Measurements from ENCODE around the gene TP63.

TP63 gene

GRCh38 chr3:189824629-189825312, 193.6 kb downstream of the TP63 start:
- DNase-seq = no peak

DNA sequence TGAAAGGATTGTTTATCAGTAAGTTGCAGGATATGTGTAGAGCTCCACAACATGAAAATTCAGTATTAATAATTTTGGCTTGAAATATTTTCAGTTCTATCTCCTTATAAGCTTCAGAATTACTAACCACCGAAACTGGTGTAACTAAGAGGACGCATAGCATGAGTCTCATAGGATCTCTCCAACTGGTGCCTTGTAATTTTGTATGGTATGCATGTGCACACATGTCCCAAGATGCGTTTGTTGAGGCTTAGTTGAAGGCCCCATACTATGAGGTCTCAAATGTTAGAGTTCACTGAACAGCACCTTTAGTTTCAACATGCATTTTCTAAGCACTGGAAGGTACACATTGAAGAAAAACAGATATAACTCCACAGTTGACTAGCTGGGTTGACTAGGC, 195.4 kb downstream of the TP63 start:
- DNase-seq = no peak

DNA sequence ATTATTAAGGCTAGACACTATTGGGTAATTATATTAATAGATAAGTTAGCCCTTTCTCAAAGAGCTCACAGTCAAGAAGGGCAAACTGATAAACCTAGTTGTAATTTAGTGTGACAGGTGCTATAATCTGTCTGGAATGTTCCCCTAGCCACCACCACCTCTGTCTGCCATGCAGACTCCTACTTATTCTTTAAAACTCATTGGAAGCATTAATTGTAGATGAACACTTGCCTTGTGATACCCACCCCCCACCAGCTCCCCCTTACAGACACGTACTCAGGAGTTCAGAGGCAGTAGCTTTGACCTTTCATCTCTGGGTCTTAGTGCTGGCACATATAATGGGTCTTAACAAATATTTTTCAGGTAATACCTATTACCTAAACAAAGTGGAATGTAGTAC, 195.9 kb downstream of the TP63 start:
- no peak for DNase-seq

GRCh38 chr3:189830401-189830800, 199.2 kb downstream of the TP63 start:
- DNase-seq = no peak

GRCh38 chr3:189833266-189833665, 202.1 kb downstream of the TP63 start:
- no peak for DNase-seq

- no peak for DNase-seq
These were observed 202.8 kb downstream of the TP63 start for GRCh38 chr3:189833996-189834395.

- no peak for DNase-seq
These were observed 203.3 kb downstream of the TP63 start for GRCh38 chr3:189834462-189834861.

GRCh38 chr3:189836795-189837194, 205.6 kb downstream of the TP63 start:
- DNase-seq = no peak

DNA sequence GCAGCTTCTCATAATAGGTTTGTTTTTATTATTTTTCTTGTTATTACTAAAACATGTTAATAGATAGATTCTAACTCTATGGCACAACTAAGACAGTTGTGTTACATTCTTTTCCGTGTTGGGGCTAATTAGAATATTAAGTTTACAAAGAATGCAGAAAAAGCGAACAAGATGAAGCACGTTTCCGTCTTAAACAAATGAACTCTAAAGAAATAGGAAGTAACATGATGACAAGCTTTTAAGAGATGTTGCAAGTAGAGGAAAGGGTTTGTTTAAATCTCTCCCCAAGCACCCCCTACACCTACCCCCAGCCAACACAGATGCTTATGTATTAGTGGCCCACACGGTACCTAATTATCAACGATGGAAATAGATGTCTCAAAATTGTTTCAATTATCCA, 207.1 kb downstream of the TP63 start:
- no peak for DNase-seq

GRCh38 chr3:189839576-189839975, 208.4 kb downstream of the TP63 start:
- no peak for DNase-seq

DNA sequence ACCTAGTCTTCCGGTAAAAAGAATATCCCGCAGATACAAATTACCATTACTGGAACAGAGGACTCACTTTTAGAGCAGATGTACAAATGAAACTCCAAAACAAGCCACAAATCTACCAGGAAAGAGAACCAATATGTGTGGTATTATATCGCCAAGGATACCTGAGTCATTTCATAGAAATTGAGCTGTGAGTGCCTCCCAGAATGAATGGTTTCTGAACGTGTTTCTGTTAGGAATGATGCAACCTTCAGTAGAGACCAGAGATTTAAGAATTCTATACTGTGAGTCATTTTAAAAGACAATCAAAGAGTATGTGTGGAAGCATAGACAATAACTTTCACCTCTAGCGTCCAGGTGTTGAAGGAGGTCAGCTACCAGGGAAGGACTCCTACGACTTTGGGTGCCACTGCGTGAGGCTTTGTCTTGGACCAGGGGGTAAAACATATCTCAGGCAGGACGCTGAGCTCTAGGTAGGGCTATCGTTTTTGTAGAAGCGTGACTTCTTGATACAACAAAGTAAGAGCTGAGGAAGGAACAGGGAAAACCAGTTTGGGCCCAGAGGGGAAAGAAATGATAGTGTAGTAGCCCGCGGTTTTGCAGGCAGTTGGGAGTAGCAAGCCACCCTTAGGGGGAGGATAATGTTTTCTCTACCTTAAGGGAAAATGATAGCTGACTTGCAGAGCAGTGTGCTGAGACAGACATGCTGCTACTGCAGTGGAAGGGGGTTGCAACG, 210.4 kb downstream of the TP63 start:
- no peak for DNase-seq

- DNase-seq = no peak
These were observed 211.8 kb downstream of the TP63 start for GRCh38 chr3:189842681-189843602.

GRCh38 chr3:189845069-189845468, 213.9 kb downstream of the TP63 start:
- no peak for DNase-seq

GRCh38 chr3:189848395-189849040, 217.3 kb downstream of the TP63 start:
- no peak for DNase-seq

GRCh38 chr3:189849262-189849661, 218.1 kb downstream of the TP63 start:
- DNase-seq = no peak

- no peak for DNase-seq
These were observed 220.5 kb downstream of the TP63 start for GRCh38 chr3:189851682-189852081.

- DNase-seq = no peak
These were observed 222.7 kb downstream of the TP63 start for GRCh38 chr3:189853906-189854305.

DNA sequence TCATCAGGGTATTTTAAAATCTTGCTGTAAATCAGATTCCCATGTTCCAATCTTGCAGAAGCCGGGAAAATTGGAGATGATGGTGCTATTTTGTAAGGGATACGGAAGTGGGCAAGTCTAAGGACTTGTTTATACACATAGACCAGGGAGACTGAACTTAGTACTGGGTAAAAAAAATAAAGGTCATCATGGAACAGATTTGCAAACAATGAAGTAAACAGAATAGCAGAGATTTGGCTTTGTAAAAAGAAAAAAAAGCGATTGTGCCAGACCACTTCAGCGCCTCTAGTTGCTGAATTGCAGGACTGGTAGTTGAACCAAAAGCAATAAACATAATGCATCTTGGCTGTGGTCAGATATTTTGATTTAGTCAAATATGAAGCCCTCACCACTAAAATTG, 229.1 kb downstream of the TP63 start:
- DNase-seq = no peak

DNA sequence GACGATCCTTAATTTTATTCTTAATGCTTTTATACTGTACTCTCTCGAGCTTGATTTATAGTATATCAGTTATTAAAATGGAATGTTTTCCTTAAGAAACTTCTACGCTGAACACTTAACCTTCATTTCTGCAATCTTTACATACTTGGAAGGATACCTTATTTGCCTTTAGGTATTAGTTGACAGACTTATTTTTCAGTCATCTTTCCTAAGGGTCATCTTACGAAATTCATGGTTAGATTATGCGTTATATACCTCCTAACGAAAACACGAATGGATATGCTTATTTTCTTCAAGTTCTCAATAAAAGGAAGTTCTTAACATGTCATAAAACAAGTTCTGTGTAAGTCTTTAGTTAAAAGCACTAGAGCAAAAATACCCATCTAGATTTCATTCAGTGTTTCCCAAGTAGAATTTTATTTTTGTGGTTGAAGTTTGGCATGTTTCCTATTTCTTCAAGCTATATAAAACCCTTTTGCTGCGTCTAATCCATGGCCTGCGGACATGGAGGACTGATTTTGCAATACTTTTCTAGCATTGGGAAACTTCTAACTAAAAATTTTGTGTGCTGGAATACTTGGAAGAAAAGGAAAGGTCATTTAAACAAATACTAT, 231.3 kb downstream of the TP63 start:
- no peak for DNase-seq

DNA sequence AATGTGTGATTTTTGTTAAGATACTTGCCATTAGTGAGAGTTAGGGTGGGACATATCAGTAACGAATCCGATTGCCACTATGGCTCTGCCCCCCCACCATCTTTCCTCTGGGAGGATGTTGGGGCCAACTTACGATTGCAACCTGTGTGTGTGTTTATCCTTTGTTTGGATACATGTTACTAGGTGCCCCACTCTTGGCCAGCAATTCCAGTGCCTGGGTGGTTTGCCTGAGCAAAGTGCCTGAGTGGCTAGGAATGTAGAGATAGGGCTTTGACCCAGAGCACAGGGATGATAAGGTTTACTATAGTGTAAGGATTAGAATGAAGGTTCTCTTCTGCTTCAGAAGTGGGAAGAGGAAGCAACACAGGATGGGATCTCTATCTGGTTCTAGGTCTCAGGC, 231.8 kb downstream of the TP63 start:
- DNase-seq = no peak

GRCh38 chr3:189868061-189868460, 236.9 kb downstream of the TP63 start:
- DNase-seq = no peak

DNA sequence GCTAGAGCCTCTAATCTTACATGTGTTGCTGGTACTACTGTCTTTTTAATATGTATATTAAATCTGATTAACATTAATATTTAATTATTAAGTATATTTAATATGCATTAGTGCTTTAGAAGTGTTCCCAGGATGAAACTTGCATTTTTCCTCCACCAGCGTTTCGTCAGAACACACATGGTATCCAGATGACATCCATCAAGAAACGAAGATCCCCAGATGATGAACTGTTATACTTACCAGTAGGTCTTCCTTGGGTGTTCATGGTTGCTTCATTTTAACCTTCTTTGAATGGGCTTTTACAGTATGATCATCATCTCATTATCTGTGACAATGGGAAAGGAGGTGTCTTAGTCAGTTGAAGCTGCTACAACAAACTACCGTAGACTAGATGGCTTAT, 238.0 kb downstream of the TP63 start:
- DNase-seq = no peak

DNA sequence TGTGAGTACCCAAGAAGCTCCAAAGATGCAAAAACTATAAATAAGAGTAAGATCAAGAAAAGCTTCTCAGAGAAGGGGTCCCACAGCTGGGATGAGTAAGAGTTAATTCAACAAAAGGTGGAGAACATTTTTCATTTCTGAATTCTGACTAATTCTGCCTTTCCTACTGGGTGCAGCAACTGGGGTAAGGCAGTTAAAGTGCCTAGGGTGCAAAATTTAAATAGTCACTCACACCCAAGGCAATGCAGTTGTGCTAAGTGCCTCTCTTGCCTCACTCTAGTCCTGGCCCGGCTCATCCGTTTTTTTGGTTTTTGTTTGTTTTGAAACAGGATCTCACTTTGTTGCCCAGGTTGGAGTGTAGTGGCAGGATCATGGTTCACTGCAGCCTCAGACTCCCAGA, 240.2 kb downstream of the TP63 start:
- no peak for DNase-seq
